Measurements from ENCODE around the gene C1orf226.

- no peak for TF ChIP-seq CTCF (IDR thresholded peaks at IDR 0.05; ENCODE audit: low read depth, low read length)
- no peak for TF ChIP-seq POLR2A (IDR thresholded peaks at IDR 0.05; ENCODE audit: extremely low read depth, insufficient read length)
- no peak for TF ChIP-seq MAX (IDR thresholded peaks at IDR 0.05; ENCODE audit: low read depth, low read length)
These were observed 3.7 kb downstream of the C1orf226 start for GRCh38 chr1:162385280-162385623.
